K562 (cell line): ENCODE measurements around the gene GPR157.
"Not testable (repeated sequence)": the region's sequence is repeated elsewhere in the genome, so short reads cannot be mapped to it uniquely, and the experiment has no call there.

Experiments used
- CTCF ChIP-seq, 3 experiments: IDR thresholded peaks in 2 of 3; conservative IDR thresholded peaks in 1 of 3; 2 replicates each; pipeline ENCODE4 v1.5.1; 2011 to 2012; ENCODE audit warnings: low read length in 3 of 3, mild to moderate bottlenecking in 3 of 3, control low read depth in 2 of 3, improper control_type of control experiment in 1 of 3, inconsistent platforms in 1 of 3, low read depth in 1 of 3, mixed read lengths in 1 of 3, moderate library complexity in 1 of 3; ENCODE audit not compliant: insufficient read depth in 2 of 3
- JUNB ChIP-seq: fragments of 450-650 bp; formaldehyde crosslinking; conservative IDR thresholded peaks from 2 replicates; pipeline ENCODE4 v1.4.0; 2020; ENCODE audit warnings: mild to moderate bottlenecking
- MECOM ChIP-seq: fragments of 250-450 bp; sonication (Bioruptor Pico); IDR thresholded peaks from 2 replicates; pipeline ENCODE4 v1.8.0; 2022; ENCODE audit warnings: inconsistent platforms
- MED1 ChIP-seq: sonication (generic); formaldehyde crosslinking; IDR thresholded peaks from 2 replicates; pipeline ENCODE4 v1.8.1; 2023; ENCODE audit warnings: missing genetic modification reagents, borderline replicate concordance
- NR3C1 ChIP-seq: sonication (generic); formaldehyde crosslinking; IDR thresholded peaks from 2 replicates; pipeline ENCODE4 v1.8.1; 2022; ENCODE audit warnings: missing genetic modification reagents
- POLR2A ChIP-seq: fragments of 450-650 bp; conservative IDR thresholded peaks from 2 replicates; pipeline ENCODE4 v1.6.1; 2016
- RAD51 ChIP-seq: fragments of 450-650 bp; IDR thresholded peaks from 2 replicates; pipeline ENCODE4 v1.7.1; 2016; ENCODE audit warnings: low read depth, mild to moderate bottlenecking, borderline replicate concordance
- RBM25 ChIP-seq: fragments of 200-400 bp; formaldehyde crosslinking; IDR thresholded peaks from 2 replicates; pipeline ENCODE4 v1.6.1; 2018; ENCODE audit warnings: low read length, low read depth, moderate library complexity; ENCODE audit not compliant: severe bottlenecking
- ZNF398 ChIP-seq: fragments of 250-450 bp; sonication (Bioruptor Pico); IDR thresholded peaks from 2 replicates; pipeline ENCODE4 v1.8.0; 2021; ENCODE audit warnings: moderate library complexity, mild to moderate bottlenecking, inconsistent platforms
- TF ChIP-seq, protein P1 (sequence below): fragments of 450-650 bp; IDR thresholded peaks from 2 replicates; pipeline ENCODE4 v1.6.1; 2016; ENCODE audit warnings: mild to moderate bottlenecking, moderate library complexity
- TF ChIP-seq, protein P2 (sequence below): sonication (generic); formaldehyde crosslinking; IDR thresholded peaks from 2 replicates; pipeline ENCODE4 v1.8.0; 2022; ENCODE audit warnings: mild to moderate bottlenecking, missing genetic modification reagents

DNA sequence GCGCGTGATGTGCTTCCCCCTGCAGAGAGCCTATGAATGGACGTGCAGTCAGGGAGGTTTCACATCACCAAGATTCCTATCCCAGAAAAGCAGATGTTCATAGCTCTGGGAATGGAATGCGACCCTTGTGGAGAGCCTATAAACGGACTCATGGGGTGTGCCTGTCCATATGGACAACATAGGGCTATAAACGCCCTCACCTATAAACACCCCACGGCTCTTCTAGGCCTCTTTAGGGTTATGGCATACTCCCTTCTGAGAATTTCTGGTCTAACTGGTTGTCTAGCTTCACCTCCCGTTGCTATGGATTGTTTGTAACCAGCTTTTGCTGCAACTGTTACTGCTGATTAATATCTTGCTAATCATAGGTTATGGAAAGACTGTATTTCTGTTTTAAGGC, 4.5 kb downstream of the GPR157 start:
- TF ChIP-seq POLR2A; MED1 (CRISPR knock-in tag); ZNF398 (CRISPR knock-in tag); CTCF (IDR thresholded peaks at IDR 0.05 in 2 of 3, conservative IDR thresholded peaks at IDR 0.05 in 1 of 3; ENCODE audit: insufficient read depth in 2 of 3, low read depth in 1 of 3, low read length in 3 of 3); NR3C1 (CRISPR knock-in tag); JUNB; MECOM (CRISPR knock-in tag); RAD51; RBM25: not testable (repeated sequence)
- TF ChIP-seq, protein P1, sequence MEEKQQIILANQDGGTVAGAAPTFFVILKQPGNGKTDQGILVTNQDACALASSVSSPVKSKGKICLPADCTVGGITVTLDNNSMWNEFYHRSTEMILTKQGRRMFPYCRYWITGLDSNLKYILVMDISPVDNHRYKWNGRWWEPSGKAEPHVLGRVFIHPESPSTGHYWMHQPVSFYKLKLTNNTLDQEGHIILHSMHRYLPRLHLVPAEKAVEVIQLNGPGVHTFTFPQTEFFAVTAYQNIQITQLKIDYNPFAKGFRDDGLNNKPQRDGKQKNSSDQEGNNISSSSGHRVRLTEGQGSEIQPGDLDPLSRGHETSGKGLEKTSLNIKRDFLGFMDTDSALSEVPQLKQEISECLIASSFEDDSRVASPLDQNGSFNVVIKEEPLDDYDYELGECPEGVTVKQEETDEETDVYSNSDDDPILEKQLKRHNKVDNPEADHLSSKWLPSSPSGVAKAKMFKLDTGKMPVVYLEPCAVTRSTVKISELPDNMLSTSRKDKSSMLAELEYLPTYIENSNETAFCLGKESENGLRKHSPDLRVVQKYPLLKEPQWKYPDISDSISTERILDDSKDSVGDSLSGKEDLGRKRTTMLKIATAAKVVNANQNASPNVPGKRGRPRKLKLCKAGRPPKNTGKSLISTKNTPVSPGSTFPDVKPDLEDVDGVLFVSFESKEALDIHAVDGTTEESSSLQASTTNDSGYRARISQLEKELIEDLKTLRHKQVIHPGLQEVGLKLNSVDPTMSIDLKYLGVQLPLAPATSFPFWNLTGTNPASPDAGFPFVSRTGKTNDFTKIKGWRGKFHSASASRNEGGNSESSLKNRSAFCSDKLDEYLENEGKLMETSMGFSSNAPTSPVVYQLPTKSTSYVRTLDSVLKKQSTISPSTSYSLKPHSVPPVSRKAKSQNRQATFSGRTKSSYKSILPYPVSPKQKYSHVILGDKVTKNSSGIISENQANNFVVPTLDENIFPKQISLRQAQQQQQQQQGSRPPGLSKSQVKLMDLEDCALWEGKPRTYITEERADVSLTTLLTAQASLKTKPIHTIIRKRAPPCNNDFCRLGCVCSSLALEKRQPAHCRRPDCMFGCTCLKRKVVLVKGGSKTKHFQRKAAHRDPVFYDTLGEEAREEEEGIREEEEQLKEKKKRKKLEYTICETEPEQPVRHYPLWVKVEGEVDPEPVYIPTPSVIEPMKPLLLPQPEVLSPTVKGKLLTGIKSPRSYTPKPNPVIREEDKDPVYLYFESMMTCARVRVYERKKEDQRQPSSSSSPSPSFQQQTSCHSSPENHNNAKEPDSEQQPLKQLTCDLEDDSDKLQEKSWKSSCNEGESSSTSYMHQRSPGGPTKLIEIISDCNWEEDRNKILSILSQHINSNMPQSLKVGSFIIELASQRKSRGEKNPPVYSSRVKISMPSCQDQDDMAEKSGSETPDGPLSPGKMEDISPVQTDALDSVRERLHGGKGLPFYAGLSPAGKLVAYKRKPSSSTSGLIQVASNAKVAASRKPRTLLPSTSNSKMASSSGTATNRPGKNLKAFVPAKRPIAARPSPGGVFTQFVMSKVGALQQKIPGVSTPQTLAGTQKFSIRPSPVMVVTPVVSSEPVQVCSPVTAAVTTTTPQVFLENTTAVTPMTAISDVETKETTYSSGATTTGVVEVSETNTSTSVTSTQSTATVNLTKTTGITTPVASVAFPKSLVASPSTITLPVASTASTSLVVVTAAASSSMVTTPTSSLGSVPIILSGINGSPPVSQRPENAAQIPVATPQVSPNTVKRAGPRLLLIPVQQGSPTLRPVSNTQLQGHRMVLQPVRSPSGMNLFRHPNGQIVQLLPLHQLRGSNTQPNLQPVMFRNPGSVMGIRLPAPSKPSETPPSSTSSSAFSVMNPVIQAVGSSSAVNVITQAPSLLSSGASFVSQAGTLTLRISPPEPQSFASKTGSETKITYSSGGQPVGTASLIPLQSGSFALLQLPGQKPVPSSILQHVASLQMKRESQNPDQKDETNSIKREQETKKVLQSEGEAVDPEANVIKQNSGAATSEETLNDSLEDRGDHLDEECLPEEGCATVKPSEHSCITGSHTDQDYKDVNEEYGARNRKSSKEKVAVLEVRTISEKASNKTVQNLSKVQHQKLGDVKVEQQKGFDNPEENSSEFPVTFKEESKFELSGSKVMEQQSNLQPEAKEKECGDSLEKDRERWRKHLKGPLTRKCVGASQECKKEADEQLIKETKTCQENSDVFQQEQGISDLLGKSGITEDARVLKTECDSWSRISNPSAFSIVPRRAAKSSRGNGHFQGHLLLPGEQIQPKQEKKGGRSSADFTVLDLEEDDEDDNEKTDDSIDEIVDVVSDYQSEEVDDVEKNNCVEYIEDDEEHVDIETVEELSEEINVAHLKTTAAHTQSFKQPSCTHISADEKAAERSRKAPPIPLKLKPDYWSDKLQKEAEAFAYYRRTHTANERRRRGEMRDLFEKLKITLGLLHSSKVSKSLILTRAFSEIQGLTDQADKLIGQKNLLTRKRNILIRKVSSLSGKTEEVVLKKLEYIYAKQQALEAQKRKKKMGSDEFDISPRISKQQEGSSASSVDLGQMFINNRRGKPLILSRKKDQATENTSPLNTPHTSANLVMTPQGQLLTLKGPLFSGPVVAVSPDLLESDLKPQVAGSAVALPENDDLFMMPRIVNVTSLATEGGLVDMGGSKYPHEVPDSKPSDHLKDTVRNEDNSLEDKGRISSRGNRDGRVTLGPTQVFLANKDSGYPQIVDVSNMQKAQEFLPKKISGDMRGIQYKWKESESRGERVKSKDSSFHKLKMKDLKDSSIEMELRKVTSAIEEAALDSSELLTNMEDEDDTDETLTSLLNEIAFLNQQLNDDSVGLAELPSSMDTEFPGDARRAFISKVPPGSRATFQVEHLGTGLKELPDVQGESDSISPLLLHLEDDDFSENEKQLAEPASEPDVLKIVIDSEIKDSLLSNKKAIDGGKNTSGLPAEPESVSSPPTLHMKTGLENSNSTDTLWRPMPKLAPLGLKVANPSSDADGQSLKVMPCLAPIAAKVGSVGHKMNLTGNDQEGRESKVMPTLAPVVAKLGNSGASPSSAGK = not testable (repeated sequence)
- TF ChIP-seq, protein P2, sequence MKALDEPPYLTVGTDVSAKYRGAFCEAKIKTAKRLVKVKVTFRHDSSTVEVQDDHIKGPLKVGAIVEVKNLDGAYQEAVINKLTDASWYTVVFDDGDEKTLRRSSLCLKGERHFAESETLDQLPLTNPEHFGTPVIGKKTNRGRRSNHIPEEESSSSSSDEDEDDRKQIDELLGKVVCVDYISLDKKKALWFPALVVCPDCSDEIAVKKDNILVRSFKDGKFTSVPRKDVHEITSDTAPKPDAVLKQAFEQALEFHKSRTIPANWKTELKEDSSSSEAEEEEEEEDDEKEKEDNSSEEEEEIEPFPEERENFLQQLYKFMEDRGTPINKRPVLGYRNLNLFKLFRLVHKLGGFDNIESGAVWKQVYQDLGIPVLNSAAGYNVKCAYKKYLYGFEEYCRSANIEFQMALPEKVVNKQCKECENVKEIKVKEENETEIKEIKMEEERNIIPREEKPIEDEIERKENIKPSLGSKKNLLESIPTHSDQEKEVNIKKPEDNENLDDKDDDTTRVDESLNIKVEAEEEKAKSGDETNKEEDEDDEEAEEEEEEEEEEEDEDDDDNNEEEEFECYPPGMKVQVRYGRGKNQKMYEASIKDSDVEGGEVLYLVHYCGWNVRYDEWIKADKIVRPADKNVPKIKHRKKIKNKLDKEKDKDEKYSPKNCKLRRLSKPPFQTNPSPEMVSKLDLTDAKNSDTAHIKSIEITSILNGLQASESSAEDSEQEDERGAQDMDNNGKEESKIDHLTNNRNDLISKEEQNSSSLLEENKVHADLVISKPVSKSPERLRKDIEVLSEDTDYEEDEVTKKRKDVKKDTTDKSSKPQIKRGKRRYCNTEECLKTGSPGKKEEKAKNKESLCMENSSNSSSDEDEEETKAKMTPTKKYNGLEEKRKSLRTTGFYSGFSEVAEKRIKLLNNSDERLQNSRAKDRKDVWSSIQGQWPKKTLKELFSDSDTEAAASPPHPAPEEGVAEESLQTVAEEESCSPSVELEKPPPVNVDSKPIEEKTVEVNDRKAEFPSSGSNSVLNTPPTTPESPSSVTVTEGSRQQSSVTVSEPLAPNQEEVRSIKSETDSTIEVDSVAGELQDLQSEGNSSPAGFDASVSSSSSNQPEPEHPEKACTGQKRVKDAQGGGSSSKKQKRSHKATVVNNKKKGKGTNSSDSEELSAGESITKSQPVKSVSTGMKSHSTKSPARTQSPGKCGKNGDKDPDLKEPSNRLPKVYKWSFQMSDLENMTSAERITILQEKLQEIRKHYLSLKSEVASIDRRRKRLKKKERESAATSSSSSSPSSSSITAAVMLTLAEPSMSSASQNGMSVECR = not testable (repeated sequence)
